Uterus (tissue), 2 donors: Measurements from ENCODE around the gene THRB.

Experiments
- CTCF ChIP-seq, 4 experiments: fragments of 200-600 bp in 2 of 4; fragments of 450-650 bp in 2 of 4; sonication (generic) in 2 of 4; IDR thresholded peaks; one replicate each; pipeline ENCODE4 v1.5.1; 2016 to 2019; ENCODE audit warnings: antibody characterized with exemption in 4 of 4, mild to moderate bottlenecking in 2 of 4, moderate library complexity in 1 of 4
- POLR2A ChIP-seq, 2 donors: fragments of 450-650 bp; IDR thresholded peaks; one replicate each; pipeline ENCODE4 v1.6.1; 2016; ENCODE audit warnings: antibody characterized with exemption in 2 of 2, mild to moderate bottlenecking in 1 of 2, moderate library complexity in 1 of 2

- no peak for TF ChIP-seq CTCF (IDR thresholded peaks at IDR 0.05)
- TF ChIP-seq POLR2A (IDR thresholded peaks at IDR 0.05) = no peak
Observed at GRCh38 chr3:24341668-24342067, 153.0 kb downstream of the THRB start.
